GM18502 (cell line): ENCODE data around the gene SIGLEC10.
A peak's percentile ranks its signal among the peaks of the same experiment; 100 is the strongest.
"Not testable (repeated sequence)": the region's sequence is repeated elsewhere in the genome, so short reads cannot be mapped to it uniquely, and the experiment has no call there.

ENCODE experiments used
- ATAC-seq: cut with Tn5 transposase; IDR thresholded peaks from one replicate; pipeline ENCODE4 v1.9.1; 2021; ENCODE audit warnings: mild to moderate bottlenecking; ENCODE audit not compliant: unreplicated experiment, poor library complexity

SIGLEC10 gene

GRCh38 chr19:51440846-51441409, 23.5 kb upstream of the SIGLEC10 start:
- ATAC-seq, result peak; percentile 3

- ATAC-seq, result no peak
Measured at GRCh38 chr19:51440052-51440451, 22.6 kb upstream of the SIGLEC10 start.

GRCh38 chr19:51439021-51439465, 21.6 kb upstream of the SIGLEC10 start:
- ATAC-seq, result no peak

GRCh38 chr19:51434456-51434855, 17.0 kb upstream of the SIGLEC10 start:
- ATAC-seq, result no peak

DNA sequence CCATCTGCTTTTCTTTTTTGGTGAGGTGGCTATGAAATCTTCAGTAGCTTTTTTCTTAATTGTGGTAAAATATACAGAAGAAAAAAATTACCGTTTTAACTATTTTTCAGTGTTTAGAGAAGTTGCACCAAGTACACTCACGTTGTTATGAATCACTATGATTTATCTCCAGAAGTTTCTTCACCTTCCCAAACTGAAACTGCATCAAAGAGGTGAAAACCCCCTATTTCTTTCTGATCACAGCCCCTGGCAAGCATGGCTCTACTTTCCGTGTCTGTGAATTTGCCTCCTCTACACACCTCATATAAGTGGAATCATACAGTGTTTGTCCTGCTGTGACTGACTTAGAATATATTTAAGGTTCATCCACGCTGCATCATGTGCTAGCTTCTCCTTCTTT, 15.6 kb upstream of the SIGLEC10 start:
- no peak for ATAC-seq

GRCh38 chr19:51431124-51431523, 13.7 kb upstream of the SIGLEC10 start:
- ATAC-seq, result no peak

DNA sequence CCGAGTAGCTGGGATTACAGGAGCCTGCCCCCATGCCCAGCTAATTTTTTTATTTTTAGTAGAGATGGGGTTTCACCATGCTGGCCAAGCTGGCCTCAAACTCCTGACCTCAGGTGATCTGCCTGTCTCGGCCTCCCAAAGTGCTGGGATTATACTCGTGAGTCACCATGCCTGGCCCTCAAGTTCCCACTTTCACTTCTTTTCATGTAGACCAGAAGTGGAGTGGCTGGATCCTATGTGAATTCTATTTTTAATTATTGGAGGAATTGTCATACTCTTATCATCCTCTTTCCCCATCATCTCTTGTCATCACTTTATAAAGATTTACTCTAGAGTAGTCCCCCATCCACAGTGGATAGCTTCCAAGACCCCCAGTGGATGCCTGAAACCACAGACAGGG, 12.8 kb upstream of the SIGLEC10 start:
- ATAC-seq, result no peak

DNA sequence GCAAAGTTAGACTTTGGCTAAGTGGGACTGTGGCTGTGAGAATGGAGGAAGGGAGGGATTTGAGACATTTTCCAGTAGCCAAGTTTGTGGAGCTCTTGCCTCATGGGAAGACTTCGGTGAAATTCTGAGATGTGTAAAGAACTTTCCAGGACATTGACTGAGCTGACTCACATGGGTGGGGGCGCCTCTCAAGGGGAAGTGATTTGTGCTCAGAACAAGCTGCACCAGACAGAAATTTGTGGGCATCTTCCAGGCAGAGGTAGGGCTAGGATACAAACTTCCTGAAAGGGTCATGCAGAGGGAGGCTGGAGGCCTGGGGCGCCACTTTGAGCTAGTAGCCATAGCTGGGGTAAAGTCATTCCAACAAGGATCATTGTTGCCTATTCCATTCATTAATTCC, 9.8 kb upstream of the SIGLEC10 start:
- no peak for ATAC-seq

DNA sequence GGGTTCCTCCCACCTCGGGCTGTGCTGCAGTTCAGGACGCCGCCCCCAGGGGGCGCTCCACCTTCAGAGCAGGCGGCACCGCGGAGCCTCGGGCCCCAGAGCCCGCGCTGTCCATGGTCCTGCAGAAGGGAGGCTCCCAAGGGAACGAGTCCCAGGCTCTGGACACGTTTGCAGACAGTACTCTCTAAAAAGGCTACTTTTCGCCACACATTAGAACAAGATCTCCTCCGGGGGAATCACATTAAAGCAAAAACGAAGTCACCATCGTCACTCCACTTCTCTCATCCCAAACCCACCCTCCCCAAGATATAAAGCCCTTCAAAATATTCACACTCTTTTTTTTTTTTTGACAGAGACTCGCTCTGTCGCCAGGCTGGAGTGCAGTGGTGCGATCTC, 4.6 kb upstream of the SIGLEC10 start:
- ATAC-seq, result no peak

- no peak for ATAC-seq
Measured at GRCh38 chr19:51421229-51422052, 4.0 kb upstream of the SIGLEC10 start.

DNA sequence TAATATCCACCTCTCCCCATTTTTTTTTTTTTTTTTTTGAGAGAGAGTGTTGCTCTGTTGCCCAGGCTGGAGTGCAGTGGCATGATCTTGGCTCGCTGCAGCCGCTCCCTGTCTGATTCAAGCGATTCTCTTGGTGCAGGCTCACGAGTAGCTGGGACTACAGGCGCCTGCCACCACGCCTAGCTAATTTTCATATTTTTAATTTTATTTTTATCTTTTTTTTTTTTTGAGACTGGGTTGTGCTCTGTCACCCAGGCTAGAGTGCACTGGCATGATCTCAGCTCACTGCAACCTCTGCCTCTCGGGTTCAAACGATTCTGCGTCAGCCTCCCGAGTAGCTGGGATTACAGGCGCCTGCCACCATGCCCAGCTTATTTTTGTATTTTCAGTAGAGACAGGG, 3.1 kb upstream of the SIGLEC10 start:
- ATAC-seq, result not testable (repeated sequence)

- no peak for ATAC-seq
Measured at GRCh38 chr19:51418707-51419106, 1.3 kb upstream of the SIGLEC10 start.

DNA sequence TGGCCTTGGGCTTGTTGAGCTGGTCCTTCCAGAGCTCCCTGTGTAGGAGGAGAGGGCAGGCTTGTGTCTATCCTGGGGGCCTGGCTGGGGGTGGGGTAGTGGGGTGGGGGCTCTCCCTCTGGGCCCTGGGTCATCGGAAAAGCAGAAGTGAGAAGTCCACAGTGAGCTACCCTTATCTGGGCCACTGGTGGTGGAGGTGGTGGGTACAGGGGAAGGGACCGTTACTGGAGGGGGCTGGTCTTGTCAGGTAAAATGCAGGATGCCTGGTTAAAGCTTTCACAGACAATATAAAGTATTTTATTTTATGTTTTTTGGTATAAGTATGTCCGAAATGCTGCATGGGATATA, 342 bp upstream of the SIGLEC10 start:
- ATAC-seq, result peak; percentile 41

GRCh38 chr19:51416422-51416821, 1.0 kb downstream of the SIGLEC10 start:
- ATAC-seq, result not testable (repeated sequence)

- ATAC-seq, result no peak
Measured at GRCh38 chr19:51415187-51415586, 2.3 kb downstream of the SIGLEC10 start.

DNA sequence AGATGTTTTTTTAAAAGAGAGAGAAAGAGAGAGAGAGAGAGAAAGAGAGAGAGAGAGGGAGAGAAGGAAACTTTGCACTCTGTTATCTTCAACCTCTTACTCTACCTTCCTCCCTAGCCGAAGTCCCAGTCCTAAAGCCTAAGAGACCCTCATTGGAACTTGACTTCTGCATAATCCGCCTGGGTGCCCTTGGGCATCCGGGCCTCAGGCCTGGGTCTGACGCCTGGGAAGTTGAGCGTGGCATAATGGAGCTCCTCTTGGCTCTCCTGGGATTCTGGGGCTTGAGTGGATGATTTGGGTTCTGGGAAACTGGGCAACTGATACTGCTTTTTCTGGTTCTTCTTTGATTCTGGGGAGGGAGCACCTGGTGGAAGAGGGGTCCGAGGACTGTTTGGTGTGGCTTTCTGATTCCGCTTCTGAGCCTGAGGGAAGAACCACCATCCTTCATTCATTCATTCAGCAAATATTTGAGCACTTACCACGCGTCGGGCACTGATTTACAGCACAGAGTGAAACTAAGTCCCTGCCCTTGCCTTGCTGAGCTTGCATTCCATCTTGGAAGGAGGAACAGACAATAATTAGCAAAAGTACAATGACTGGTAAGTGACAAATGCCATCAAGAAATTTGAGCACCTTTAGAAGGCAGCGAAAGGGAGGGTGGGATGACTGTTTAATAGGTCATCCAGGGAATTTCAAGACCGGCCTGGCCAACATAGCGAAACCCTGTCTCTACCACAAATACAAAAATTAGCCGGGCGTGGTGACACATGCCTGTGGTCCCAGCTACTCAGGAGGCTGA, 6.3 kb downstream of the SIGLEC10 start:
- ATAC-seq, result no peak

- ATAC-seq, result no peak
Measured at GRCh38 chr19:51407511-51408131, 9.8 kb downstream of the SIGLEC10 start.

- ATAC-seq, result no peak
Measured at GRCh38 chr19:51402117-51402516, 15.3 kb downstream of the SIGLEC10 start.

DNA sequence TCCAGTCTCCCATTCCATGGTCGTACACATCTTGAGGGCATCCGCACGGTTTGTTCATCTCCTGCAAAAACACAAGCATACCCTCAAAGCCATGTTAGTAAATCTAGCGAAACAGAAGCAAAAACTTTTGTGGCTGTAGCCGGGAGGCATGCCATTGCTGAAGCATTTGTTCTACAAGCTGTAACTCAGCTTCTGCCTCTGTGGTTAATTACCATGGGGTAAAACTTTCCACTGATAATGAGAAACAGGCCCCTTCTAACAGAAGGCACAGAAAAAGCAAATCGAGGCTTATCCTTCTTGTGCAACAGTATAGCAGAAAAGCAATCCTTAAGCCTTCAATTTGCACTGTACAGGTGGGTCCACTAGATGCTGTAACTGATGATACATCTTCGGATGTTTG, 17.5 kb downstream of the SIGLEC10 start:
- not testable (repeated sequence) for ATAC-seq

- no peak for ATAC-seq
Measured at GRCh38 chr19:51399231-51399630, 18.2 kb downstream of the SIGLEC10 start.
